GM23338 (cell line): Measurements from ENCODE around the gene PXK. TPM values are rescaled to one million over a fixed set of nuclear protein-coding genes. Genes with fewer than 3 reads are reported as not detected.

Source experiments
- ATAC-seq: fragments of 200-7000 bp; cut with Tn5 transposase; 3 replicates; pipeline ENCODE4 v1.9.1; 2020
- DNase-seq: peaks from one replicate; pipeline ENCODE4 v3.0.0-alpha.2; 2015; ENCODE audit warnings: low spot score
- H2AFZ ChIP-seq: fragments of 200-600 bp; sonication (generic); 2 replicates; pipeline ENCODE4 v1.8.0; 2016; ENCODE audit warnings: antibody characterized with exemption, mild to moderate bottlenecking, moderate library complexity
- H3F3A ChIP-seq: fragments of 200-600 bp; sonication (generic); replicated peaks from 2 replicates; pipeline ENCODE4 v1.8.0; 2017; ENCODE audit warnings: antibody characterized with exemption, mixed run types, low read depth
- H3K27ac ChIP-seq: fragments of 200-600 bp; sonication (generic); 2 replicates; pipeline ENCODE4 v1.6.1; 2016; ENCODE audit warnings: low read depth
- H3K27me3 ChIP-seq: fragments of 200-600 bp; sonication (generic); 2 replicates; pipeline ENCODE4 v1.8.0; 2016; ENCODE audit warnings: mild to moderate bottlenecking, mixed run types, moderate library complexity; ENCODE audit not compliant: insufficient read depth
- H3K36me3 ChIP-seq: fragments of 200-600 bp; sonication (generic); 2 replicates; pipeline ENCODE4 v1.8.0; 2016; ENCODE audit warnings: mild to moderate bottlenecking; ENCODE audit not compliant: insufficient read depth
- H3K4me1 ChIP-seq: fragments of 200-600 bp; sonication (generic); 2 replicates; pipeline ENCODE4 v1.8.0; 2016; ENCODE audit warnings: mild to moderate bottlenecking, moderate library complexity; ENCODE audit not compliant: insufficient read depth
- H3K4me2 ChIP-seq: fragments of 200-600 bp; sonication (generic); 2 replicates; pipeline ENCODE4 v1.7.1; 2017; ENCODE audit warnings: mixed run types
- H3K4me3 ChIP-seq: fragments of 200-600 bp; sonication (generic); 2 replicates; pipeline ENCODE4 v1.6.1; 2016; ENCODE audit warnings: mixed run types
- H3K79me2 ChIP-seq: fragments of 200-600 bp; sonication (generic); replicated peaks from 2 replicates; pipeline ENCODE4 v1.8.0; 2017; ENCODE audit warnings: mild to moderate bottlenecking; ENCODE audit not compliant: insufficient read depth
- H3K9me2 ChIP-seq: fragments of 200-600 bp; sonication (generic); 2 replicates; pipeline ENCODE4 v1.8.0; 2017; ENCODE audit not compliant: insufficient read depth
- H4K20me1 ChIP-seq: fragments of 200-600 bp; sonication (generic); replicated peaks from 2 replicates; pipeline ENCODE4 v1.8.0; 2017; ENCODE audit warnings: mild to moderate bottlenecking; ENCODE audit not compliant: insufficient read depth
- H3K27ac Mint-ChIP-seq: 2 replicates; pipeline ENCODE4 v1.8.0; 2020; ENCODE audit warnings: inconsistent platforms, mild to moderate bottlenecking, moderate library complexity, mixed read lengths
- H3K27me3 Mint-ChIP-seq: 3 replicates; pipeline ENCODE4 v1.8.0; 2022; ENCODE audit warnings: low read depth, mild to moderate bottlenecking, moderate library complexity, mixed read lengths, inconsistent platforms; ENCODE audit not compliant: insufficient read depth, poor library complexity
- H3K36me3 Mint-ChIP-seq: 3 replicates; pipeline ENCODE4 v1.8.0; 2021; ENCODE audit warnings: low read depth, mild to moderate bottlenecking, inconsistent platforms, moderate library complexity, mixed read lengths
- H3K4me1 Mint-ChIP-seq: 3 replicates; pipeline ENCODE4 v1.8.0; 2020; ENCODE audit warnings: mild to moderate bottlenecking, inconsistent platforms, mixed read lengths
- H3K4me3 Mint-ChIP-seq: 3 replicates; pipeline ENCODE4 v1.8.0; 2021; ENCODE audit warnings: moderate library complexity, mild to moderate bottlenecking, inconsistent platforms, mixed read lengths
- H3K9me3 Mint-ChIP-seq: 3 replicates; pipeline ENCODE4 v1.8.0; 2020; ENCODE audit warnings: moderate library complexity, mild to moderate bottlenecking, inconsistent platforms, mixed read lengths
- CREB1 ChIP-seq: fragments of 250-450 bp; sonication (Bioruptor Pico); IDR thresholded peaks from 2 replicates; pipeline ENCODE4 v1.5.0; 2020; ENCODE audit warnings: low read depth, mild to moderate bottlenecking, moderate library complexity
- EZH2phosphoT487 ChIP-seq: fragments of 200-600 bp; sonication (generic); IDR thresholded peaks from one replicate; pipeline ENCODE4 v1.8.1; 2018; ENCODE audit warnings: antibody characterized with exemption; ENCODE audit not compliant: unreplicated experiment
- JUNB ChIP-seq: IDR thresholded peaks from one replicate; pipeline ENCODE4 v1.6.1; 2016; ENCODE audit warnings: antibody characterized with exemption; ENCODE audit not compliant: unreplicated experiment
- NANOG ChIP-seq: IDR thresholded peaks from 2 replicates; pipeline ENCODE4 v1.6.1; 2016; ENCODE audit warnings: antibody characterized with exemption, borderline replicate concordance
- POLR2AphosphoS5 ChIP-seq: IDR thresholded peaks from 2 replicates; pipeline ENCODE4 v1.6.1; 2016; ENCODE audit warnings: antibody characterized with exemption, low read depth
- STAT1 ChIP-seq: IDR thresholded peaks from one replicate; pipeline ENCODE4 v1.6.1; 2016; ENCODE audit warnings: antibody characterized with exemption; ENCODE audit not compliant: unreplicated experiment
- ZNF114 ChIP-seq: fragments of 250-450 bp; sonication (Bioruptor Pico); IDR thresholded peaks from 2 replicates; pipeline ENCODE4 v1.5.0; 2020; ENCODE audit warnings: mild to moderate bottlenecking, moderate library complexity
- ZNF331 ChIP-seq: fragments of 250-450 bp; sonication (Bioruptor Pico); IDR thresholded peaks from 2 replicates; pipeline ENCODE4 v1.5.0; 2020; ENCODE audit warnings: low read depth, mild to moderate bottlenecking, moderate library complexity
- polyA plus RNA-seq: library from polyadenylated mRNA; unstranded; fragments of >200 nt; fragmentation: Nextera tagmentation; extraction: Ambion mirVana; gene quantifications from 2 replicates; pipeline ENCODE4 v1.2.1, GENCODE V29; 2016
- total RNA-seq: library from RNA; depleted of rRNA; stranded (reverse); fragments of >200 nt; shearing (Covaris generic); gene quantifications from 2 replicates; pipeline ENCODE4 v1.2.3, GENCODE V29; 2014
- TF ChIP-seq, protein P1 (sequence below): IDR thresholded peaks from one replicate; pipeline ENCODE4 v1.6.1; 2018; ENCODE audit warnings: antibody characterized with exemption; ENCODE audit not compliant: unreplicated experiment
- TF ChIP-seq, protein P2 (sequence below), 2 experiments: fragments of 200-600 bp in 1 of 2; sonication (generic) in 1 of 2; conservative IDR thresholded peaks; 2 replicates each; pipeline versions ENCODE4 v1.5.1 to v1.6.1; 2016 to 2017; ENCODE audit warnings: antibody characterized with exemption in 2 of 2, low read depth in 2 of 2, mild to moderate bottlenecking in 2 of 2, moderate library complexity in 1 of 2
- TF ChIP-seq, protein P3 (sequence below): IDR thresholded peaks from 2 replicates; pipeline ENCODE4 v1.6.1; 2016; ENCODE audit warnings: antibody characterized with exemption

The PXK gene
- total and polyA plus RNA-seq, 2 experiments from 2014 or later, result 6.4 to 6.5 TPM

DNA sequence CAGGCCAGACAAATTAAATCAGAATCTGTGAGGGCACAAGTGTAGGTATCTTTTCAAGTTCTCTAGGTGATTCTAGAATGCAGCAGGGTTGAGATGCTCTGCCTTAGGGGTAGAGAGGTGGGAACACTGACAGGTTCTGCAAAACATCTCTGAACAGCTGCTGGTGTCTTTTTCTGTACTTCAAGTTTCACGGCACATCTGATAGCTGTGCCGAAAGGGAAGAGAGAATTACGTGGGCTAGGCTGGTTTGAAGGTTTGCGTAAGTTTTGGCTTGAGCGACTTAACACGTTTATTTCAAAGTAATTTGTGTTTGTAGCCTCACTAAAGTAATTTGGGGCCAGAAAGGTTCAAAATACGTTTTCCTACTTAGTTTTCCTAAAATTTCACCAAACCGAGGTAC, 22.5 kb downstream of the PXK start:
- H3K79me2 ChIP-seq, result no peaks in the 10 kb centered on the region; the same call in 1 of the 2 replicates
- H3K4me1 Mint-ChIP-seq, result peaks cover 13% of the 10 kb centered on the region
- no peak for ATAC-seq

More for the DNA sequence above, 22.5 kb downstream of the PXK start:
- TF ChIP-seq ZNF331 (no peak), CREB1 (CRISPR knock-in tag) (no peak), POLR2AphosphoS5 (no peak), NANOG (no peak), EZH2phosphoT487 (no peak), ZNF114 (CRISPR knock-in tag) (no peak), STAT1 (no peak), JUNB (no peak)
- TF ChIP-seq, protein P1, sequence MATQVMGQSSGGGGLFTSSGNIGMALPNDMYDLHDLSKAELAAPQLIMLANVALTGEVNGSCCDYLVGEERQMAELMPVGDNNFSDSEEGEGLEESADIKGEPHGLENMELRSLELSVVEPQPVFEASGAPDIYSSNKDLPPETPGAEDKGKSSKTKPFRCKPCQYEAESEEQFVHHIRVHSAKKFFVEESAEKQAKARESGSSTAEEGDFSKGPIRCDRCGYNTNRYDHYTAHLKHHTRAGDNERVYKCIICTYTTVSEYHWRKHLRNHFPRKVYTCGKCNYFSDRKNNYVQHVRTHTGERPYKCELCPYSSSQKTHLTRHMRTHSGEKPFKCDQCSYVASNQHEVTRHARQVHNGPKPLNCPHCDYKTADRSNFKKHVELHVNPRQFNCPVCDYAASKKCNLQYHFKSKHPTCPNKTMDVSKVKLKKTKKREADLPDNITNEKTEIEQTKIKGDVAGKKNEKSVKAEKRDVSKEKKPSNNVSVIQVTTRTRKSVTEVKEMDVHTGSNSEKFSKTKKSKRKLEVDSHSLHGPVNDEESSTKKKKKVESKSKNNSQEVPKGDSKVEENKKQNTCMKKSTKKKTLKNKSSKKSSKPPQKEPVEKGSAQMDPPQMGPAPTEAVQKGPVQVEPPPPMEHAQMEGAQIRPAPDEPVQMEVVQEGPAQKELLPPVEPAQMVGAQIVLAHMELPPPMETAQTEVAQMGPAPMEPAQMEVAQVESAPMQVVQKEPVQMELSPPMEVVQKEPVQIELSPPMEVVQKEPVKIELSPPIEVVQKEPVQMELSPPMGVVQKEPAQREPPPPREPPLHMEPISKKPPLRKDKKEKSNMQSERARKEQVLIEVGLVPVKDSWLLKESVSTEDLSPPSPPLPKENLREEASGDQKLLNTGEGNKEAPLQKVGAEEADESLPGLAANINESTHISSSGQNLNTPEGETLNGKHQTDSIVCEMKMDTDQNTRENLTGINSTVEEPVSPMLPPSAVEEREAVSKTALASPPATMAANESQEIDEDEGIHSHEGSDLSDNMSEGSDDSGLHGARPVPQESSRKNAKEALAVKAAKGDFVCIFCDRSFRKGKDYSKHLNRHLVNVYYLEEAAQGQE, result no peak
- TF ChIP-seq, protein P2, sequence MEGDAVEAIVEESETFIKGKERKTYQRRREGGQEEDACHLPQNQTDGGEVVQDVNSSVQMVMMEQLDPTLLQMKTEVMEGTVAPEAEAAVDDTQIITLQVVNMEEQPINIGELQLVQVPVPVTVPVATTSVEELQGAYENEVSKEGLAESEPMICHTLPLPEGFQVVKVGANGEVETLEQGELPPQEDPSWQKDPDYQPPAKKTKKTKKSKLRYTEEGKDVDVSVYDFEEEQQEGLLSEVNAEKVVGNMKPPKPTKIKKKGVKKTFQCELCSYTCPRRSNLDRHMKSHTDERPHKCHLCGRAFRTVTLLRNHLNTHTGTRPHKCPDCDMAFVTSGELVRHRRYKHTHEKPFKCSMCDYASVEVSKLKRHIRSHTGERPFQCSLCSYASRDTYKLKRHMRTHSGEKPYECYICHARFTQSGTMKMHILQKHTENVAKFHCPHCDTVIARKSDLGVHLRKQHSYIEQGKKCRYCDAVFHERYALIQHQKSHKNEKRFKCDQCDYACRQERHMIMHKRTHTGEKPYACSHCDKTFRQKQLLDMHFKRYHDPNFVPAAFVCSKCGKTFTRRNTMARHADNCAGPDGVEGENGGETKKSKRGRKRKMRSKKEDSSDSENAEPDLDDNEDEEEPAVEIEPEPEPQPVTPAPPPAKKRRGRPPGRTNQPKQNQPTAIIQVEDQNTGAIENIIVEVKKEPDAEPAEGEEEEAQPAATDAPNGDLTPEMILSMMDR (conservative IDR thresholded peaks at IDR 0.05; ENCODE audit: low read depth in 2 of 2), result no peak
- TF ChIP-seq, protein P3, sequence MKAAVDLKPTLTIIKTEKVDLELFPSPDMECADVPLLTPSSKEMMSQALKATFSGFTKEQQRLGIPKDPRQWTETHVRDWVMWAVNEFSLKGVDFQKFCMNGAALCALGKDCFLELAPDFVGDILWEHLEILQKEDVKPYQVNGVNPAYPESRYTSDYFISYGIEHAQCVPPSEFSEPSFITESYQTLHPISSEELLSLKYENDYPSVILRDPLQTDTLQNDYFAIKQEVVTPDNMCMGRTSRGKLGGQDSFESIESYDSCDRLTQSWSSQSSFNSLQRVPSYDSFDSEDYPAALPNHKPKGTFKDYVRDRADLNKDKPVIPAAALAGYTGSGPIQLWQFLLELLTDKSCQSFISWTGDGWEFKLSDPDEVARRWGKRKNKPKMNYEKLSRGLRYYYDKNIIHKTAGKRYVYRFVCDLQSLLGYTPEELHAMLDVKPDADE, result no peak
- Histone ChIP-seq H2AFZ (no peak overlapping the region), H4K20me1 (no peaks in the 10 kb centered on the region), H3K36me3 (no peaks in the 10 kb centered on the region), H3K9me2 (no peaks in the 10 kb centered on the region), H3K4me1 (peaks cover 10% of the 10 kb centered on the region; the same call in 1 of the 2 replicates), H3K4me2 (no peak overlapping the region), H3K4me3 (no peak overlapping the region), H3K27me3 (no peaks in the 10 kb centered on the region), H3K27ac (no peak overlapping the region), H3F3A (no peaks in the 10 kb centered on the region)
- H3K36me3 Mint-ChIP-seq, result no peaks in the 10 kb centered on the region
- H3K4me3 Mint-ChIP-seq, result no peak overlapping the region
- H3K9me3 Mint-ChIP-seq, result no peaks in the 10 kb centered on the region
- DNase-seq, result no peak
- H3K27ac Mint-ChIP-seq, result no peak overlapping the region
- H3K27me3 Mint-ChIP-seq, result peaks cover 3% of the 10 kb centered on the region
